GM21576 (cell line): ENCODE results near the gene CCT2.

Source experiments
- ATAC-seq: cut with Tn5 transposase; IDR thresholded peaks from one replicate; pipeline ENCODE4 v1.9.1; 2021; ENCODE audit warnings: mild to moderate bottlenecking, moderate library complexity; ENCODE audit not compliant: unreplicated experiment

The CCT2 gene

GRCh38 chr12:69585189-69586062 is at the start of gene CCT2:
TSS of gene CCT2 (plus strand) at chr12:69585459. CDS start at chr12:69585522, 63 bp downstream.
- ATAC-seq: peak; percentile 98

GRCh38 chr12:69540987-69541386 is 44.3 kb upstream of the CCT2 start:
- ATAC-seq: no peak

GRCh38 chr12:69544087-69544486 is 41.2 kb upstream of the CCT2 start:
- ATAC-seq: no peak

GRCh38 chr12:69545081-69545480 is 40.2 kb upstream of the CCT2 start:
- ATAC-seq: no peak

- ATAC-seq: no peak
Observed at GRCh38 chr12:69546693-69547438, 38.4 kb upstream of the CCT2 start.

GRCh38 chr12:69548687-69549086 is 36.6 kb upstream of the CCT2 start:
- no peak for ATAC-seq

- ATAC-seq: no peak
Observed at GRCh38 chr12:69550569-69551350, 34.5 kb upstream of the CCT2 start.

- ATAC-seq: no peak
Observed at GRCh38 chr12:69553628-69554248, 31.5 kb upstream of the CCT2 start.

- ATAC-seq: no peak
Observed at GRCh38 chr12:69555461-69555860, 29.8 kb upstream of the CCT2 start.

GRCh38 chr12:69556383-69556782 is 28.9 kb upstream of the CCT2 start:
- no peak for ATAC-seq

- ATAC-seq: no peak
Observed at GRCh38 chr12:69563166-69563762, 22.0 kb upstream of the CCT2 start.

GRCh38 chr12:69566603-69567002 is 18.7 kb upstream of the CCT2 start:
- no peak for ATAC-seq

GRCh38 chr12:69569236-69569635 is 16.0 kb upstream of the CCT2 start:
- ATAC-seq: no peak

- no peak for ATAC-seq
Observed at GRCh38 chr12:69570000-69570516, 15.2 kb upstream of the CCT2 start.

- peak; percentile 58 for ATAC-seq
Observed at GRCh38 chr12:69570545-69571399, 14.5 kb upstream of the CCT2 start.

- no peak for ATAC-seq
Observed at GRCh38 chr12:69575346-69575745, 9.9 kb upstream of the CCT2 start.

GRCh38 chr12:69578283-69578682 is 7.0 kb upstream of the CCT2 start:
- ATAC-seq: no peak

- no peak for ATAC-seq
Observed at GRCh38 chr12:69579029-69579428, 6.2 kb upstream of the CCT2 start.

GRCh38 chr12:69580074-69580473 is 5.2 kb upstream of the CCT2 start:
- no peak for ATAC-seq
